Nephron (organoid): ENCODE data around the gene LRRC8D.
A peak's percentile ranks its signal among the peaks of the same experiment; 100 is the strongest.

Experiments used
- H3K27ac Mint-ChIP-seq, 3 experiments: 2 replicates each; pipeline ENCODE4 v1.8.0; 2020; ENCODE audit warnings: mixed read lengths in 3 of 3, mild to moderate bottlenecking in 2 of 3, moderate library complexity in 1 of 3
- H3K27me3 Mint-ChIP-seq: 2 replicates; pipeline ENCODE4 v1.8.0; 2021; ENCODE audit warnings: low read depth, mild to moderate bottlenecking, moderate library complexity, mixed read lengths
- H3K36me3 Mint-ChIP-seq: 2 replicates; pipeline ENCODE4 v1.8.0; 2020; ENCODE audit warnings: low read depth, mixed read lengths
- H3K4me1 Mint-ChIP-seq: 2 replicates; pipeline ENCODE4 v1.8.0; 2020; ENCODE audit warnings: mixed read lengths
- H3K4me3 Mint-ChIP-seq, 3 experiments: 2 replicates each; pipeline ENCODE4 v1.8.0; 2020; ENCODE audit warnings: mild to moderate bottlenecking in 3 of 3, mixed read lengths in 3 of 3, moderate library complexity in 2 of 3
- H3K9me3 Mint-ChIP-seq: 2 replicates; pipeline ENCODE4 v1.8.0; 2020; ENCODE audit warnings: mixed read lengths
- CTCF ChIP-seq, 3 experiments: fragments of 200-600 bp; sonication (generic); IDR thresholded peaks; one replicate each; pipeline ENCODE4 v1.5.0; 2021; ENCODE audit warnings: antibody characterized with exemption in 3 of 3; ENCODE audit not compliant: unreplicated experiment in 3 of 3

Gene LRRC8D

DNA sequence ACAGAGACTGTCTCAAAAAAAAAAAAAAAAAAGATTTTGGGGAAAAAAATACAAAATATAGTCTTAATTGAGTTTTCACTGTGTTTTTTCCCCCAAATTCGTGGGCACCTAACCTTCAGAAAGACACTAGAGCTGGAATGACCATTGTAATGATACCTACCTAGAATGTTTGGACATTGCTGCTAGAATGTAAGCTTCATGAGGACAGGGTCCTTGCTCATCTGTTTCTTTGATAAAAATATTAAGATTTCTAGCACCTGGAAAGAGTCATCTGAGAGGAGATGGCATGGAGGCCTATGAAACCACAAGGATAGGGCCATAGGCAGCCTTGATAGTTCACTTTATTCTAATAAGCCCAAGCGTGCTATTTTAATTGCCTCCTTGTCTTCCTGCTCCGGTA, 6.5 kb downstream of the LRRC8D start:
- peaks cover 6% of the 10 kb centered on the region for H3K27me3 Mint-ChIP-seq
- peaks cover 5% of the 10 kb centered on the region for H3K4me1 Mint-ChIP-seq
- H3K27ac Mint-ChIP-seq: no peak overlapping the region
- TF ChIP-seq CTCF (IDR thresholded peaks at IDR 0.05; ENCODE audit: unreplicated experiment in 3 of 3): no peak
- no peak overlapping the region for H3K4me3 Mint-ChIP-seq
- no peaks in the 10 kb centered on the region for H3K9me3 Mint-ChIP-seq
- H3K36me3 Mint-ChIP-seq: peaks cover 16% of the 10 kb centered on the region

- peaks cover 6% of the 10 kb centered on the region for H3K27me3 Mint-ChIP-seq
- H3K36me3 Mint-ChIP-seq: peaks cover 16% of the 10 kb centered on the region
- no peak for TF ChIP-seq CTCF (IDR thresholded peaks at IDR 0.05; ENCODE audit: unreplicated experiment in 3 of 3)
- H3K9me3 Mint-ChIP-seq: no peaks in the 10 kb centered on the region
- H3K27ac Mint-ChIP-seq: no peak overlapping the region
- H3K4me1 Mint-ChIP-seq: peaks cover 5% of the 10 kb centered on the region
- no peak overlapping the region for H3K4me3 Mint-ChIP-seq
Measured at GRCh38 chr1:89827902-89828301, 7.1 kb downstream of the LRRC8D start.

DNA sequence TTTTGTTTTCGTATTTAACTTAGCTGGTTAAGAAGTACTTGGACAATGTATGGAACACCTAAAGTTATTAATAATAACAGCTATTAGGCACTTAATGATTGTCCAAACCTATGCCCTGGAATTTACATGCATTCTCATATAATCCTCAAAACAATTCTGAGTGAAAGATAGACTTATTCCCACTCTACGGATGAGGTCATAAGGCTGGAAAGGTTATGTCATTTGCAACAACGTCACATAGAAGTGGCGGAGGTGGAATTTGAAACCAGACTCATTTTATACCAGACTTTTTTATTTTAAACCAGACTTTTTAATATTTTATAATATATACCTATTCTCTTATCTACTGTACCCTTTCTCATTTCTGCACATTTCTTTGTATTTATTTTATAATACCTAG, 8.4 kb downstream of the LRRC8D start:
- Mint-ChIP-seq H3K27ac (no peak overlapping the region), H3K4me3 (no peak overlapping the region), H3K4me1 (peaks cover 10% of the 10 kb centered on the region), H3K9me3 (no peaks in the 10 kb centered on the region), H3K36me3 (peaks cover 16% of the 10 kb centered on the region), H3K27me3 (peaks cover 6% of the 10 kb centered on the region)
- no peak for TF ChIP-seq CTCF (IDR thresholded peaks at IDR 0.05; ENCODE audit: unreplicated experiment in 3 of 3)

- H3K4me3 Mint-ChIP-seq: no peak overlapping the region
- TF ChIP-seq CTCF (IDR thresholded peaks at IDR 0.05; ENCODE audit: unreplicated experiment in 3 of 3): no peak
Measured at GRCh38 chr1:89831462-89832120, 10.8 kb downstream of the LRRC8D start.

DNA sequence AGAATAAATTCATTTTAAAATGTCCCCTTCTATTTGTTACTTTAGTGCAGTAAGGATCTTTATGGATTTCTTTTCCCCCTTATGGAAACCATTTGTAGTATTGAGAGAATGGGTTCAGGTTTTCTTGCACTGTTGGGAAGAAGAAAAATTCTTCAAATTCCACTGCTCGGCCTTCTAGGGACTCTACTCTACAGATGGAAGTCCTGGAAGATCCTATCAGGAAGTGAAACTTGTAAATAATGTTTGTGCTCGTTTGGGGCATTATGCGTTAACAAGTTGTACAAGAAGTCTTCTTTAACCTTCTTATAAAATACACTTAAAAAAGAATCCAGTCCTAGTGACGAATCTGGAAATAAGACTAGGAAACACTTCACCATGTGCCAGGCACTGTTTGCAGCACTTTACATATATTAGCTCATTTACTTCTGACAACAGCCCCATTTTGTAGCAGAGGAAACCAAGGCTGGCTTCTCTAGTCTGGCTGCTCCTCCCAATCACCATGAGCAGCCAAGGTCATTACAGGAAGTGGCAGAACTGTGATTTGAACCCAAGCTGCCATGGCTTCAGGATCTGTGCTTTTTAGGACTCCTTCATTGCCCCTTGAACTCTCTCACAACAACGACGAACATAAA, 11.8 kb downstream of the LRRC8D start:
- Mint-ChIP-seq H3K4me1 (peaks cover 22% of the 10 kb centered on the region), H3K27ac (peak overlapping the region in 1 of 3 experiments; percentile 31), H3K9me3 (no peaks in the 10 kb centered on the region), H3K4me3 (no peak overlapping the region), H3K36me3 (peaks cover 2% of the 10 kb centered on the region), H3K27me3 (no peaks in the 10 kb centered on the region)
- TF ChIP-seq CTCF (IDR thresholded peaks at IDR 0.05; ENCODE audit: unreplicated experiment in 3 of 3): no peak

More at GRCh38 chr1:89831462-89832120, 10.8 kb downstream of the LRRC8D start:
- Mint-ChIP-seq H3K9me3 (no peaks in the 10 kb centered on the region), H3K36me3 (peaks cover 6% of the 10 kb centered on the region), H3K27ac (peak overlapping the region in 1 of 3 experiments; percentile 6), H3K27me3 (no peaks in the 10 kb centered on the region), H3K4me1 (peaks cover 14% of the 10 kb centered on the region)
